Measurements from ENCODE around the gene DLG2.

GRCh38 chr11:84264066-84264465 is 1363.1 kb downstream of the DLG2 start:
- no peak for TF ChIP-seq CTCF (IDR thresholded peaks at IDR 0.05; ENCODE audit: extremely low read depth in 1 of 2, insufficient read depth in 1 of 2, low read depth in 1 of 2, low read length in 2 of 2)
- no peak for TF ChIP-seq MAX (IDR thresholded peaks at IDR 0.05; ENCODE audit: insufficient read depth, insufficient read length)
- no peak for TF ChIP-seq POLR2A (IDR thresholded peaks at IDR 0.05; ENCODE audit: low read depth, low read length)
- no peak for TF ChIP-seq POLR2AphosphoS5 (IDR thresholded peaks at IDR 0.05; ENCODE audit: insufficient read depth, low read depth, low read length)
- TF ChIP-seq EZH2 (IDR thresholded peaks at IDR 0.05; ENCODE audit: borderline replicate concordance, low read depth, low read length, severe bottlenecking), result no peak
- TF ChIP-seq MYC (IDR thresholded peaks at IDR 0.05; ENCODE audit: low read depth, low read length), result no peak
- TF ChIP-seq FOS (IDR thresholded peaks at IDR 0.05; ENCODE audit: borderline replicate concordance, insufficient read depth, low read length), result no peak
